Measurements from ENCODE around the gene SIGLEC9.
"Not testable (repeated sequence)": the region's sequence is repeated elsewhere in the genome, so short reads cannot be mapped to it uniquely, and the experiment has no call there.

GRCh38 chr19:51142809-51143475 lies 18.2 kb downstream of the SIGLEC9 start:
- not testable (repeated sequence) for TF ChIP-seq EZH2 (IDR thresholded peaks at IDR 0.05; ENCODE audit: insufficient read depth, poor library complexity, severe bottlenecking); EZH2phosphoT487 (IDR thresholded peaks at IDR 0.05; ENCODE audit: insufficient read depth, low read depth)

All from GM23248 (cell line).